HG03558 (cell line): ENCODE measurements around the gene IMPA2.
"Not testable (repeated sequence)": the region's sequence is repeated elsewhere in the genome, so short reads cannot be mapped to it uniquely, and the experiment has no call there.

Experiments used
- ATAC-seq: cut with Tn5 transposase; IDR thresholded peaks from one replicate; pipeline ENCODE4 v1.9.1; 2021; ENCODE audit warnings: moderate number of reproducible peaks; ENCODE audit not compliant: unreplicated experiment; ENCODE audit errors: extremely low read depth

Gene IMPA2

GRCh38 chr18:11960743-11961380 lies 20.4 kb upstream of the IMPA2 start:
- no peak for ATAC-seq

- ATAC-seq = no peak
Observed at GRCh38 chr18:11962597-11962996, 18.7 kb upstream of the IMPA2 start.

- no peak for ATAC-seq
Observed at GRCh38 chr18:11963991-11964484, 17.3 kb upstream of the IMPA2 start.

- no peak for ATAC-seq
Observed at GRCh38 chr18:11969904-11970835, 11.1 kb upstream of the IMPA2 start.

GRCh38 chr18:11970836-11971226 lies 10.5 kb upstream of the IMPA2 start:
- not testable (repeated sequence) for ATAC-seq

- ATAC-seq = no peak
Observed at GRCh38 chr18:11972371-11973174, 8.7 kb upstream of the IMPA2 start.

GRCh38 chr18:11974741-11975325 lies 6.5 kb upstream of the IMPA2 start:
- ATAC-seq = no peak

- ATAC-seq = no peak
Observed at GRCh38 chr18:11975723-11976122, 5.6 kb upstream of the IMPA2 start.

- ATAC-seq = no peak
Observed at GRCh38 chr18:11976315-11977152, 4.8 kb upstream of the IMPA2 start.

- ATAC-seq = no peak
Observed at GRCh38 chr18:11977153-11977466, 4.2 kb upstream of the IMPA2 start.

- ATAC-seq = no peak
Observed at GRCh38 chr18:11978956-11979355, 2.4 kb upstream of the IMPA2 start.

GRCh38 chr18:11980163-11980493 lies 1.2 kb upstream of the IMPA2 start:
- no peak for ATAC-seq

- ATAC-seq = peak; percentile 91
Observed at GRCh38 chr18:11980494-11981191, 664 bp upstream of the IMPA2 start.

- peak; percentile 3 for ATAC-seq
Observed at GRCh38 chr18:11981543-11982366, 448 bp downstream of the IMPA2 start.

- ATAC-seq = no peak
Observed at GRCh38 chr18:11982981-11983380, 1.7 kb downstream of the IMPA2 start.

GRCh38 chr18:11983592-11983991 lies 2.3 kb downstream of the IMPA2 start:
- ATAC-seq = no peak

- no peak for ATAC-seq
Observed at GRCh38 chr18:11984091-11984490, 2.8 kb downstream of the IMPA2 start.

GRCh38 chr18:11985586-11985985 lies 4.3 kb downstream of the IMPA2 start:
- no peak for ATAC-seq
